Mesenchymal stem cell (in vitro differentiated cells and primary cell): ENCODE data around the gene CD44.

Experiments used
- DNase-seq: peaks from one replicate; pipeline ENCODE4 v3.0.0-alpha.2; 2013
- H2AFZ ChIP-seq: one replicate; pipeline ENCODE4 v1.6.1; 2013; ENCODE audit warnings: low read depth, mild to moderate bottlenecking, control low read depth, inconsistent platforms, low read length, moderate library complexity
- H2AK5ac ChIP-seq: 2 replicates; pipeline ENCODE4 v1.6.1; 2013; ENCODE audit warnings: low read length, moderate library complexity, mild to moderate bottlenecking, inconsistent platforms; ENCODE audit not compliant: severe bottlenecking
- H2BK120ac ChIP-seq: one replicate; pipeline ENCODE4 v1.6.1; 2013; ENCODE audit warnings: low read depth, mild to moderate bottlenecking, inconsistent platforms, low read length, moderate library complexity
- H2BK12ac ChIP-seq, 2 experiments: one replicate each; pipeline ENCODE4 v1.6.1; 2013; ENCODE audit warnings: inconsistent platforms in 2 of 2, low read length in 2 of 2, mild to moderate bottlenecking in 2 of 2, moderate library complexity in 2 of 2, control low read depth in 1 of 2
- H2BK15ac ChIP-seq: one replicate; pipeline ENCODE4 v1.6.1; 2013; ENCODE audit warnings: mild to moderate bottlenecking, low read depth, inconsistent platforms; ENCODE audit not compliant: poor library complexity, severe bottlenecking
- H2BK5ac ChIP-seq: 2 replicates; pipeline ENCODE4 v1.6.1; 2013; ENCODE audit warnings: low read depth, mild to moderate bottlenecking, low read length, control low read depth, inconsistent platforms; ENCODE audit not compliant: poor library complexity, severe bottlenecking
- H3K14ac ChIP-seq, 2 experiments: one replicate each; pipeline ENCODE4 v1.6.1; 2013; ENCODE audit warnings: inconsistent platforms in 2 of 2, low read length in 2 of 2, control low read depth in 1 of 2, mild to moderate bottlenecking in 1 of 2, moderate library complexity in 1 of 2
- H3K18ac ChIP-seq, 2 experiments: one replicate each; pipeline ENCODE4 v1.6.1; 2013; ENCODE audit warnings: inconsistent platforms in 2 of 2, low read length in 2 of 2, control low read depth in 1 of 2, low read depth in 1 of 2, mild to moderate bottlenecking in 1 of 2
- H3K23ac ChIP-seq, 2 experiments: one replicate each; pipeline ENCODE4 v1.6.1; 2013; ENCODE audit warnings: inconsistent platforms in 2 of 2, low read length in 2 of 2, mild to moderate bottlenecking in 2 of 2, moderate library complexity in 2 of 2, control low read depth in 1 of 2
- H3K27ac ChIP-seq: 2 replicates; pipeline ENCODE4 v1.5.1; 2013; ENCODE audit warnings: mild to moderate bottlenecking, moderate library complexity, low read length, control low read depth, inconsistent platforms; ENCODE audit not compliant: poor library complexity, severe bottlenecking
- H3K27me3 ChIP-seq, 2 experiments: 2 replicates each; pipeline versions ENCODE4 v1.6.1 to v1.7.0; 2013; ENCODE audit warnings: low read length in 2 of 2, mild to moderate bottlenecking in 2 of 2, moderate library complexity in 2 of 2, control low read depth in 1 of 2, inconsistent platforms in 1 of 2; ENCODE audit not compliant: control insufficient read depth in 1 of 2, insufficient read depth in 1 of 2
- H3K36me3 ChIP-seq, 2 experiments: 2 replicates each; pipeline versions ENCODE4 v1.6.1 to v1.7.0; 2013; ENCODE audit warnings: low read length in 2 of 2, control low read depth in 1 of 2, inconsistent platforms in 1 of 2, low read depth in 1 of 2, mild to moderate bottlenecking in 1 of 2; ENCODE audit not compliant: insufficient read depth in 2 of 2, control insufficient read depth in 1 of 2
- H3K4ac ChIP-seq, 2 experiments: one replicate each; pipeline ENCODE4 v1.6.1; 2013; ENCODE audit warnings: inconsistent platforms in 2 of 2, low read length in 2 of 2, mild to moderate bottlenecking in 2 of 2, moderate library complexity in 2 of 2, control low read depth in 1 of 2, low read depth in 1 of 2
- H3K4me1 ChIP-seq: 2 replicates; pipeline ENCODE4 v1.6.1; 2013; ENCODE audit warnings: low read depth, low read length, control low read depth; ENCODE audit not compliant: control insufficient read depth, insufficient read depth
- H3K4me2 ChIP-seq: 2 replicates; pipeline ENCODE4 v1.6.1; 2013; ENCODE audit warnings: low read length, mild to moderate bottlenecking, inconsistent platforms; ENCODE audit not compliant: poor library complexity, severe bottlenecking
- H3K4me3 ChIP-seq, 2 experiments: 2 replicates each; pipeline versions ENCODE4 v1.5.1 to v1.7.0; 2013; ENCODE audit warnings: low read length in 2 of 2, mild to moderate bottlenecking in 2 of 2, control low read depth in 1 of 2, low read depth in 1 of 2; ENCODE audit not compliant: insufficient read depth in 1 of 2
- H3K79me1 ChIP-seq: replicated peaks from 2 replicates; pipeline ENCODE4 v1.6.1; 2013; ENCODE audit warnings: mild to moderate bottlenecking, control low read depth, low read length, inconsistent platforms; ENCODE audit not compliant: poor library complexity, severe bottlenecking
- H3K9ac ChIP-seq: 2 replicates; pipeline ENCODE4 v1.7.0; 2013; ENCODE audit warnings: mild to moderate bottlenecking, low read length, moderate library complexity
- H3K9me3 ChIP-seq: 2 replicates; pipeline ENCODE4 v1.7.0; 2013; ENCODE audit warnings: mild to moderate bottlenecking, low read length; ENCODE audit not compliant: control insufficient read depth
- H4K8ac ChIP-seq: one replicate; pipeline ENCODE4 v1.6.1; 2013; ENCODE audit warnings: inconsistent platforms, mild to moderate bottlenecking, low read length, moderate library complexity
- H4K91ac ChIP-seq: one replicate; pipeline ENCODE4 v1.6.1; 2013; ENCODE audit warnings: mild to moderate bottlenecking, low read length, inconsistent platforms
- WGBS: methylation state at CpG from one replicate; pipeline ENCODE4 v1.1.7; 2013; ENCODE audit warnings: mixed read lengths; 5-methylcytosine and 5-hydroxymethylcytosine counted together

Gene CD44

DNA sequence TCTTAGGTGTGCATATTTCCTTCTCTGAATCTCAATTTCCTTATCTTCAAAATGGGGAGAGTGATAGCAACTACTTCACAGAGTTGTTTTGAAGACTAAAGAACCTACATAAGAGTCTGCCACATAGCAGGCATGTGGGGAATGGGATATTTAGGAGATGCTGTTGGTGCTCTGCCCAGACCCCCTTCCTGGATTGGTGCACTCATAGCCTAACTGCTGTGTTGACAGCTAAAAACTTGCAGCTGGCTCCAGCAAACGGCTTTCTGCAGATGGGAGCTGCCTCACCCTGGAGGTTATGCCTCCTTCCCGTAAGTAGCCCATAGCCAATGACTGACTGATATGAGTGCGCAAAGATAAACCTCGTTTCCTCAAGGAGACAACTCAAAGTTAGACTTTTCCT is 106.1 kb downstream of the CD44 start:
- no peak overlapping the region for H3K23ac ChIP-seq
- no peak overlapping the region for H2AFZ ChIP-seq
- no peak overlapping the region for H3K4ac ChIP-seq
- no peak overlapping the region for H2BK12ac ChIP-seq
- H2BK15ac ChIP-seq, result no peak overlapping the region
- no peak overlapping the region for H3K27ac ChIP-seq
- no peak overlapping the region for H3K14ac ChIP-seq
- no peak overlapping the region for H3K4me3 ChIP-seq
- H3K27me3 ChIP-seq, result no peaks in the 10 kb centered on the region
- H4K91ac ChIP-seq, result no peak overlapping the region
- WGBS, result 79% methylated on average over 4 of the region's 4 CpGs
- peaks cover 0 to under 1% of the 10 kb centered on the region in 2 experiments for H3K36me3 ChIP-seq
- H3K9ac ChIP-seq, result no peak overlapping the region
- H2BK5ac ChIP-seq, result no peak overlapping the region
- H4K8ac ChIP-seq, result no peak overlapping the region
- H2AK5ac ChIP-seq, result no peak overlapping the region
- H3K18ac ChIP-seq, result no peak overlapping the region
- H2BK120ac ChIP-seq, result no peak overlapping the region
- H3K4me1 ChIP-seq, result no peaks in the 10 kb centered on the region
- H3K79me1 ChIP-seq, result no peaks in the 10 kb centered on the region
- H3K4me2 ChIP-seq, result no peak overlapping the region
- peaks cover 3% of the 10 kb centered on the region for H3K9me3 ChIP-seq
- no peak for DNase-seq

DNA sequence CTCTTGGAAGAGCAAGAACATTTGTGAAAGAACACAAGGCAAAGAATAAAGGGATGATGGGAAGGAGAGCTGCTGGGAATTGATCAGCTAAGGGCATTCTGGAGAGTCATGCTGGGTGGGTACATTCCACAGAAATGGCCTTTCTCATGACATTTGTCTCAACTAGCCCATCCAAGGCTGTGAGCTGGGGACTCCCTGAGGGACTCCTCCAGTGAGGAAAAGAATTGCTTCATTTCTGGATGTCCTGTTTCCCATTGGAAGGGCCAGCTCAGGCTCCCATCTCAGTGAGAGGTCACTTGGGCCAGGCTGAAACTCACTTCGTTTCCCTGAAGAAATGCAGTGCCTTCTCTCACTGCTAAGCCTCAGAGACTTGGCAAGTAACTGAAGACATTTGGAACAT is 106.8 kb downstream of the CD44 start:
- no peaks in the 10 kb centered on the region for H3K79me1 ChIP-seq

DNA sequence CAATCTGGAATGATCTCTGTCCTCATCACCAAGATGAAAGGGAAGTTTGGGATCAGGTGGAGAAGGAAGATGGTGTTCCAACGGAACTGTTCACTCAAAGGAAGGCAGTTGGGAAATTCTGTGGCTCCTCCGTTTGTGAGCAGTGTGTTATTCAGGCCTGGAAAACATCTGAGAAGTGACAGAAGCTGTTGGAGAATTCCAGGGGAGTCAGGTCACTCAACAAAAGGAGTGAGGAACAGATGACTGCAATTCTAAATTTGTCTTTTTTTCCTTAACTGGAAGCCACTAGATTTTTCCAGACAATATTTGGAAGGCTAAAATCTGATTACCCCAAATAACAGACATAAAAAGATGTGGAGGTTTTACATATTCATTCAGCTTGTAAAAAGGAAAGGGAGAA is 107.8 kb downstream of the CD44 start:
- H3K18ac ChIP-seq, result no peak overlapping the region
- no peak overlapping the region for H2BK15ac ChIP-seq
- 4% methylated on average over 2 of the region's 2 CpGs for WGBS
- H2AFZ ChIP-seq, result no peak overlapping the region
- H2BK120ac ChIP-seq, result no peak overlapping the region
- no peak overlapping the region for H2BK12ac ChIP-seq
- H3K4me2 ChIP-seq, result no peak overlapping the region
- H3K4ac ChIP-seq, result no peak overlapping the region
- no peak overlapping the region for H3K14ac ChIP-seq
- peaks cover 3% of the 10 kb centered on the region for H3K9me3 ChIP-seq
- no peak overlapping the region for H2BK5ac ChIP-seq
- no peaks in the 10 kb centered on the region for H3K79me1 ChIP-seq
- H3K36me3 ChIP-seq, result peaks cover 0 to 9% of the 10 kb centered on the region in 2 experiments
- no peak overlapping the region for H3K23ac ChIP-seq
- H3K9ac ChIP-seq, result peak overlapping the region; percentile 60
- DNase-seq, result peak; percentile 77
- H2AK5ac ChIP-seq, result no peak overlapping the region
- H4K8ac ChIP-seq, result no peak overlapping the region
- no peak overlapping the region for H3K27ac ChIP-seq
- H3K27me3 ChIP-seq, result no peaks in the 10 kb centered on the region
- H4K91ac ChIP-seq, result no peak overlapping the region
- no peak overlapping the region for H3K4me3 ChIP-seq
- no peaks in the 10 kb centered on the region for H3K4me1 ChIP-seq

More for the DNA sequence above, 106.8 kb downstream of the CD44 start:
- Histone ChIP-seq H3K36me3 (peaks cover 0 to 8% of the 10 kb centered on the region in 2 experiments), H3K4ac (no peak overlapping the region), H3K4me2 (no peak overlapping the region), H3K23ac (no peak overlapping the region), H2BK120ac (no peak overlapping the region), H3K27me3 (no peaks in the 10 kb centered on the region), H2BK12ac (peak overlapping the region in 1 of 2 experiments; percentile 16), H3K14ac (peak overlapping the region in 1 of 2 experiments; percentile 29), H2AK5ac (no peak overlapping the region), H2BK5ac (no peak overlapping the region), H3K9ac (no peak overlapping the region), H3K4me3 (no peak overlapping the region), H3K4me1 (no peaks in the 10 kb centered on the region), H3K18ac (no peak overlapping the region), H4K8ac (no peak overlapping the region), H2BK15ac (no peak overlapping the region), H3K27ac (no peak overlapping the region), H2AFZ (no peak overlapping the region), H3K9me3 (peaks cover 3% of the 10 kb centered on the region), H4K91ac (no peak overlapping the region)
- 90% methylated on average over 1 of the region's 1 CpG for WGBS
- no peak for DNase-seq

DNA sequence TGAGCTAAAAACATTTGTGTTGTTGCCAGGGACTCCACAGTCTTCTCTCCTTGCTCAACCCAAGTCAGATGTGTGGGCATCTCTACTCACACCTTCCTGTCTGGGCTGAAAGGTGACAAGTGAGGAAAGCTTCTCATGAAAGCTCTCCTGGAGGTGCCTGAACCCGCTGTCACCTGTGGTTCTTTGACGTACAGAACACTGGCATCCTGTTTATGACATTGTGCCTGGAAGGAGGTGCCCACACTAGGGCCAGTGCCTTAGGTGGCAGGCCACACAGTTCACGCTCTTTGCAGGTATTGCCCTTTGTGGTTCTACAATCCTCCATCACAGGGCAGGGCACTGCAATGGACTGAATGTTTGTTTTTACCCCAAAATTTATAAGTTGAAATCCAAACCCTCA is 108.5 kb downstream of the CD44 start:
- Histone ChIP-seq H3K4me3 (no peak overlapping the region), H3K4me2 (no peak overlapping the region), H3K27ac (no peak overlapping the region), H3K27me3 (no peaks in the 10 kb centered on the region), H3K36me3 (peaks cover 0 to 9% of the 10 kb centered on the region in 2 experiments), H4K91ac (no peak overlapping the region), H4K8ac (no peak overlapping the region), H2BK120ac (no peak overlapping the region), H3K4ac (peak overlapping the region in 1 of 2 experiments; percentile 37), H2BK12ac (no peak overlapping the region), H3K9me3 (peaks cover 3% of the 10 kb centered on the region), H3K14ac (no peak overlapping the region), H2AK5ac (no peak overlapping the region), H3K4me1 (no peaks in the 10 kb centered on the region), H2AFZ (no peak overlapping the region), H3K18ac (peak overlapping the region in 1 of 2 experiments; percentile 11), H3K9ac (peak overlapping the region; percentile 60), H2BK15ac (no peak overlapping the region), H3K23ac (no peak overlapping the region), H2BK5ac (no peak overlapping the region), H3K79me1 (no peaks in the 10 kb centered on the region)
- DNase-seq, result no peak
- WGBS, result 88% methylated on average over 3 of the region's 3 CpGs
